ENCODE data around the gene CX3CR1.

- TF ChIP-seq CTCF (IDR thresholded peaks at IDR 0.05) (no peak), POLR2AphosphoS5 (IDR thresholded peaks at IDR 0.05) (no peak), POLR2A (IDR thresholded peaks at IDR 0.05) (no peak), EP300 (IDR thresholded peaks at IDR 0.05) (no peak)
Measured at GRCh38 chr3:39275052-39275451, 4.8 kb downstream of the CX3CR1 start.
